ENCODE data around the gene KANK4.

- TF ChIP-seq, protein P1, sequence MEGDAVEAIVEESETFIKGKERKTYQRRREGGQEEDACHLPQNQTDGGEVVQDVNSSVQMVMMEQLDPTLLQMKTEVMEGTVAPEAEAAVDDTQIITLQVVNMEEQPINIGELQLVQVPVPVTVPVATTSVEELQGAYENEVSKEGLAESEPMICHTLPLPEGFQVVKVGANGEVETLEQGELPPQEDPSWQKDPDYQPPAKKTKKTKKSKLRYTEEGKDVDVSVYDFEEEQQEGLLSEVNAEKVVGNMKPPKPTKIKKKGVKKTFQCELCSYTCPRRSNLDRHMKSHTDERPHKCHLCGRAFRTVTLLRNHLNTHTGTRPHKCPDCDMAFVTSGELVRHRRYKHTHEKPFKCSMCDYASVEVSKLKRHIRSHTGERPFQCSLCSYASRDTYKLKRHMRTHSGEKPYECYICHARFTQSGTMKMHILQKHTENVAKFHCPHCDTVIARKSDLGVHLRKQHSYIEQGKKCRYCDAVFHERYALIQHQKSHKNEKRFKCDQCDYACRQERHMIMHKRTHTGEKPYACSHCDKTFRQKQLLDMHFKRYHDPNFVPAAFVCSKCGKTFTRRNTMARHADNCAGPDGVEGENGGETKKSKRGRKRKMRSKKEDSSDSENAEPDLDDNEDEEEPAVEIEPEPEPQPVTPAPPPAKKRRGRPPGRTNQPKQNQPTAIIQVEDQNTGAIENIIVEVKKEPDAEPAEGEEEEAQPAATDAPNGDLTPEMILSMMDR (optimal IDR thresholded peaks at IDR 0.05 in 1 of 3, IDR thresholded peaks at IDR 0.05 in 1 of 3, conservative IDR thresholded peaks at IDR 0.05 in 1 of 3; ENCODE audit: extremely low read depth in 1 of 3, insufficient read depth in 2 of 3, low read length in 3 of 3) = no peak
- no peak for TF ChIP-seq EZH2 (IDR thresholded peaks at IDR 0.05; ENCODE audit: low read length)
Observed at GRCh38 chr1:62321446-62321845, 2.2 kb upstream of the KANK4 start.

Measured in keratinocyte (primary cell).